BE2C (cell line): ENCODE data around the gene PNISR.

Experiments used
- DNase-seq: peaks from one replicate; pipeline ENCODE4 v3.0.0-alpha.2; 2020
- H3K27me3 ChIP-seq: fragments of 250-450 bp; sonication (Bioruptor Pico); 2 replicates; pipeline ENCODE4 v1.5.1; 2020; ENCODE audit warnings: mild to moderate bottlenecking
- H3K36me3 ChIP-seq: fragments of 250-450 bp; sonication (Bioruptor Pico); 2 replicates; pipeline ENCODE4 v1.5.1; 2020; ENCODE audit warnings: mild to moderate bottlenecking
- H3K4me1 ChIP-seq: fragments of 250-450 bp; sonication (Bioruptor Pico); 2 replicates; pipeline ENCODE4 v1.5.1; 2020
- H3K4me3 ChIP-seq: 2 replicates; pipeline ENCODE4 v1.5.1; 2011; ENCODE audit warnings: low read depth, low read length
- H3K9me3 ChIP-seq: fragments of 250-450 bp; sonication (Bioruptor Pico); 2 replicates; pipeline ENCODE4 v1.5.1; 2020
- TF ChIP-seq, protein P1 (sequence below): IDR thresholded peaks from 2 replicates; pipeline ENCODE4 v1.5.1; 2012; ENCODE audit warnings: mild to moderate bottlenecking, low read depth, low read length

PNISR gene

DNA sequence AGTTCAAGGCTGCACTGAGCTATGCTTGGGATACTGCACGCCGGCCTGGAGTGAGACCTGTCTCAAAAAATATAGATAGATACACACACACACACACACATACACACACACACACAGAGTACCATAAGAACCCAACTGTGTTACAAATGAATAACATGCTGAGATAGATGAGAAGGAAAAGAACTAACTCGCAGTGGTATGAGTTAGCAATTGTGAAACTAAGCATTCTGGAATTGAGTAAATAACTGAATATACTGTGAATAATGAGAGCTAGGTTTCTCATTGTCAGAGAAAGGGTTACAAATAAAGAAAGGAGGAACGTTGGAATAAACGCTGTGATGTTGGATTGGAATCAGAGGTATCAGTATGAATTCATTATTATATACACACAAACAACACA lies 61.1 kb downstream of the PNISR start:
- H3K27me3 ChIP-seq, result no peaks in the 10 kb centered on the region
- H3K36me3 ChIP-seq, result no peaks in the 10 kb centered on the region
- TF ChIP-seq, protein P1, sequence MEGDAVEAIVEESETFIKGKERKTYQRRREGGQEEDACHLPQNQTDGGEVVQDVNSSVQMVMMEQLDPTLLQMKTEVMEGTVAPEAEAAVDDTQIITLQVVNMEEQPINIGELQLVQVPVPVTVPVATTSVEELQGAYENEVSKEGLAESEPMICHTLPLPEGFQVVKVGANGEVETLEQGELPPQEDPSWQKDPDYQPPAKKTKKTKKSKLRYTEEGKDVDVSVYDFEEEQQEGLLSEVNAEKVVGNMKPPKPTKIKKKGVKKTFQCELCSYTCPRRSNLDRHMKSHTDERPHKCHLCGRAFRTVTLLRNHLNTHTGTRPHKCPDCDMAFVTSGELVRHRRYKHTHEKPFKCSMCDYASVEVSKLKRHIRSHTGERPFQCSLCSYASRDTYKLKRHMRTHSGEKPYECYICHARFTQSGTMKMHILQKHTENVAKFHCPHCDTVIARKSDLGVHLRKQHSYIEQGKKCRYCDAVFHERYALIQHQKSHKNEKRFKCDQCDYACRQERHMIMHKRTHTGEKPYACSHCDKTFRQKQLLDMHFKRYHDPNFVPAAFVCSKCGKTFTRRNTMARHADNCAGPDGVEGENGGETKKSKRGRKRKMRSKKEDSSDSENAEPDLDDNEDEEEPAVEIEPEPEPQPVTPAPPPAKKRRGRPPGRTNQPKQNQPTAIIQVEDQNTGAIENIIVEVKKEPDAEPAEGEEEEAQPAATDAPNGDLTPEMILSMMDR, result no peak
- no peaks in the 10 kb centered on the region for H3K4me1 ChIP-seq
- DNase-seq, result no peak
- H3K4me3 ChIP-seq, result no peak overlapping the region
- H3K9me3 ChIP-seq, result no peaks in the 10 kb centered on the region

DNA sequence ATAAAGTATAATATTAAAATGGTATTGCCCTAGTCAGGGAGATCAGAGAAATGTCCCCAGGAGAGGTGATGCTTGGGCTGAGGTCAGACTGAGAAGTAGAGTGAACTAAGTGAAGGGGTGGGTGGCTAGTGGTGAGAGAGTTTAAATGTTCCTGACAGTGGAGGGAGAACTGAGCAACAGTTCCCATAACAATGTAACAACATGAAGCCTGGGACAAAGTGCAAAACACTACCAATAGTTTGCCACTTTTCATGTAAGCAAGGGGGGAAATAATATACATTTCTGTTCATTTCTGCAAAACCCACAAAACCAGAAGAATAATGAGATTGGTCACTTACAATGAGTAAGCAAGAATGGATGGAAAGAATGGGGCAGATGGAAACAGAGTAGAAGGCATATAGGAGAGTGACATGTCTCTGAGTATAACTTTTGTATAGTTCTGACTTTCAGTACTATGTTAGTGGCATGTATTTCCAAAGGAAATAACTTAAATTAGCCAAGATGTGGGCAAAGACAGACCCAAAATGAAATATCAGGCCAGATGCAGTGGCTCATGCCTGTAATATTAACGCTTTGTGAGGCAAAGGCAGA lies 62.3 kb downstream of the PNISR start:
- Histone ChIP-seq H3K27me3 (no peaks in the 10 kb centered on the region), H3K4me1 (no peaks in the 10 kb centered on the region), H3K4me3 (no peak overlapping the region), H3K9me3 (no peaks in the 10 kb centered on the region), H3K36me3 (no peaks in the 10 kb centered on the region)
- no peak for DNase-seq
- TF ChIP-seq, protein P1, result no peak

DNA sequence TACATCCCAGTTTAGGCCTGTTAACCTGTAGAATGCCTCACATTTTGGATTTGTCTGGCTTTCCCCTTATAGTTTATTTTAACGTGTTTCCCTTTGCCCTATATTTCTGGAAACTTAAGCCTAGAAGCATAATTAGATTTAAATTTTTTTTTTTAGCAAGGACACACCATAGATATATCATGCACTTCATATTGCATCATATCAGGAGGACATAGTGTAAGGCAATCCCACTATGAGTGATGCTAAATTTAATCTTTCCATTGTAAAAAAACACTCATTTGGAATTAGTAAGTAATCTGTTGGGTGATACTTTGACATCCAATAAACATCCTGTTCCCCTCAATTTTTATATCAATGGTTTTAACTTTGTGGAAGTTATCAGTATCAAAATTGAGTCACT lies 65.3 kb downstream of the PNISR start:
- Histone ChIP-seq H3K4me3 (no peak overlapping the region), H3K9me3 (no peaks in the 10 kb centered on the region), H3K27me3 (no peaks in the 10 kb centered on the region), H3K4me1 (no peaks in the 10 kb centered on the region), H3K36me3 (no peaks in the 10 kb centered on the region)
- TF ChIP-seq, protein P1, result no peak
- DNase-seq, result no peak

DNA sequence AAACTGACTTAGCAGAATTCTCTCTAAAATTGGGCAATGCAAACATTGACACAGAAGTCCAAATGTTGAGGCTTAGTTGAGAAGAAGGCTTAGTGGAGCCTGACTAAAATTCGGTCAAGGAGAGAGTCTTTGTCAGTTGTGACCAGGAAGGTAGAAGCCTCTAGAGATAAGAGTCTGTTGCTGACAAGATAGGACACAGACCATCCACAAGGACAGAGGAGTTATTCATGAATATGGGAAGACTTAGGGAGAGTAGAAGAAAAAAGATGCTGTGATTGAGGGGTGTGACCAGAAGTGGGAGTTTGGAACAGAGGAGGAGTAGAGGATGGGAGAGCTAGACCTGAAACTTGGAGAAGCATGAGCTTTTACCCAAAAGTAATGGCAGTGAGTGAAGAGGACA lies 68.5 kb downstream of the PNISR start:
- no peaks in the 10 kb centered on the region for H3K27me3 ChIP-seq
- DNase-seq, result no peak
- H3K4me3 ChIP-seq, result no peak overlapping the region
- H3K36me3 ChIP-seq, result no peaks in the 10 kb centered on the region
- TF ChIP-seq, protein P1, result no peak
- H3K9me3 ChIP-seq, result no peaks in the 10 kb centered on the region
- H3K4me1 ChIP-seq, result no peaks in the 10 kb centered on the region

DNA sequence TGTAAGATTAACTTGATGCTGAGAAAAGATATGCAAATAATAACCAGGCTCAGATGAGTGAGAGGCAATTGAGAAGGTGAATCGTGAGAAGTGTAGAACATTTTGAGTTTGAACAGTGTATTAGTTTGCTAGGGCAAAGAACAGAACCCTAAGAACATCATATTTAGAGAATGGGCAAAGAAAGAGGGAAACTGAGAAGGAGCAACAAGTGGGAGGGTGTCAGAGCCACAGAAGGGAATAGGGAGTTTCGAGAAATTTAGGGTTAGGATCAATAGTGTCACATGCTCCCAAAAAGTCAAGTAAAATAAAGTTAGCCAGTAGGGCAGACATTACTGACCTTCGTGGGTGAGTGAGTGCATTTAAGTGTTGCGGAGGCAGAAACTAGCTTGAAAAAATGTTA lies 70.1 kb downstream of the PNISR start:
- Histone ChIP-seq H3K4me1 (no peaks in the 10 kb centered on the region; the same call in 1 of the 2 replicates), H3K4me3 (no peak overlapping the region), H3K9me3 (no peaks in the 10 kb centered on the region), H3K27me3 (no peaks in the 10 kb centered on the region), H3K36me3 (no peaks in the 10 kb centered on the region)
- TF ChIP-seq, protein P1, result no peak
- no peak for DNase-seq

DNA sequence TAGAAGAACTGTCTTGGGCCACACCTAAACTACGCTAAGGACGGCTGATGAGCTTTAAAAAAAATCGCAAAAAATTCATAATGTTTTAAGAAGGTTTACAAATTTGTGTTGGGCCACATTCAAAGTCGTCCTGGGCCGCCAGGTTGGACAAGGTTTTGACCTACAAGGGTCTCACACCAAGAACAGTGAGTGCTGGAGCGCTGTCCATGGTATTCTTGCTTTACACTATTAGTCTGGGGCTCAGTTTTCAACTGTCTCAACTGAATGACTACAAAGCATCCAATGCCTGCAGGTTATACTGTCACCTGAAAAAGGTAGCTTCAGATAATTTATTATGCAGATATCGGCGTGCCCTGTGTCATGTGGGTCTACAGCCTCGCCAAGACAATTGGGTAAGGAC lies 72.0 kb downstream of the PNISR start:
- H3K4me1 ChIP-seq, result peaks cover 3% of the 10 kb centered on the region; the same call in 1 of the 2 replicates
- no peaks in the 10 kb centered on the region for H3K27me3 ChIP-seq
- no peak for DNase-seq
- H3K9me3 ChIP-seq, result no peaks in the 10 kb centered on the region
- no peak overlapping the region for H3K4me3 ChIP-seq
- TF ChIP-seq, protein P1, result no peak
- no peaks in the 10 kb centered on the region for H3K36me3 ChIP-seq
